MM.1S (cell line): ENCODE measurements around the gene MLLT11.

Source experiments
- EZH2 ChIP-seq: fragments of 300-600 bp; sonication (generic); optimal IDR thresholded peaks from 2 replicates; pipeline ENCODE3; 2017; ENCODE audit warnings: low read depth, mild to moderate bottlenecking, antibody characterized with exemption, low read length, mixed read lengths
- EZH2phosphoT487 ChIP-seq: fragments of 300-600 bp; sonication (generic); IDR thresholded peaks from 2 replicates; pipeline ENCODE4 v1.6.1; 2018; ENCODE audit warnings: antibody characterized with exemption, low read length
- TF ChIP-seq, protein P1 (sequence below): fragments of 300-600 bp; sonication (generic); IDR thresholded peaks from 2 replicates; pipeline ENCODE4 v1.5.1; 2016; ENCODE audit warnings: antibody characterized with exemption, low read length, mixed read lengths

DNA sequence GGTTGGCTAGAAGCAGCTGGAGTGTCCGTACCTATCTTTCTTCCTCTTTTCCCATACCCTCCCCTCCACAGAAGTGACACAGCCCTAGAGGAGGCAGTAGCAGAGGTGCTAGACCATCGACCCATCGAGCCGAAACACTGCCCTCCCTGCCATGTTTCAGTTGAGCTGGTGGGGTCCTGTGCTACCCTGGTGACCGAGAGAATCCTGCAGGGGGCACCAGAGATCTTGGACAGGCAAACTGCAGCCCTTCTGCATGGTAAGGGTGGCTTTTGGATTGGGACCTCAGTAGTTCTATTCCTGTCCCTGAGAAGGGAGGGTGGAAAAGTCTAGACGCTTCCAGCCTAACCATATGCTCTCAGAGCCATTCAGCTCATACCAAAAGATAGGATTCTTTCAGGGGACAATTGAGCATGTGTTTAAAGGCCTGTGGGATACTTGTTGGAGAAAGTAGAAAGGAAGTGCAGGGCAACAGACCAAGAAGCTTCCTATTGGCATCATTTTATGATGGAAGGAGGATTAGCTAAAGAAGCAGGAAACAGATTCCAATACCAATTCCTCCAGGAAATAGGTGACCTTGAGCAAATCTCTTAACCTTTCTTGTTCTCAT, 35.6 kb upstream of the MLLT11 start:
- TF ChIP-seq, protein P1, sequence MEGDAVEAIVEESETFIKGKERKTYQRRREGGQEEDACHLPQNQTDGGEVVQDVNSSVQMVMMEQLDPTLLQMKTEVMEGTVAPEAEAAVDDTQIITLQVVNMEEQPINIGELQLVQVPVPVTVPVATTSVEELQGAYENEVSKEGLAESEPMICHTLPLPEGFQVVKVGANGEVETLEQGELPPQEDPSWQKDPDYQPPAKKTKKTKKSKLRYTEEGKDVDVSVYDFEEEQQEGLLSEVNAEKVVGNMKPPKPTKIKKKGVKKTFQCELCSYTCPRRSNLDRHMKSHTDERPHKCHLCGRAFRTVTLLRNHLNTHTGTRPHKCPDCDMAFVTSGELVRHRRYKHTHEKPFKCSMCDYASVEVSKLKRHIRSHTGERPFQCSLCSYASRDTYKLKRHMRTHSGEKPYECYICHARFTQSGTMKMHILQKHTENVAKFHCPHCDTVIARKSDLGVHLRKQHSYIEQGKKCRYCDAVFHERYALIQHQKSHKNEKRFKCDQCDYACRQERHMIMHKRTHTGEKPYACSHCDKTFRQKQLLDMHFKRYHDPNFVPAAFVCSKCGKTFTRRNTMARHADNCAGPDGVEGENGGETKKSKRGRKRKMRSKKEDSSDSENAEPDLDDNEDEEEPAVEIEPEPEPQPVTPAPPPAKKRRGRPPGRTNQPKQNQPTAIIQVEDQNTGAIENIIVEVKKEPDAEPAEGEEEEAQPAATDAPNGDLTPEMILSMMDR: peak; percentile 96
- TF ChIP-seq EZH2 (no peak), EZH2phosphoT487 (no peak)
